Activated CD4-positive, alpha-beta T cell treated with anti-CD3 and anti-CD28 coated beads for 36 hours (primary cell): ENCODE data around the gene CHST4. TPM values are rescaled to one million over a fixed set of nuclear protein-coding genes. Genes with fewer than 3 reads are reported as not detected.

Source experiments
- ATAC-seq: fragments of 200-7000 bp; cut with Tn5 transposase; one replicate; pipeline ENCODE4 v1.10.0; 2021; ENCODE audit warnings: mild to moderate bottlenecking, moderate library complexity
- CTCF ChIA-PET: fragments of 350-600 bp; sonication (Branson Sonifier 250); formaldehyde crosslinking; loops from one replicate; lab custom pipeline; 2021; ENCODE audit warnings: antibody characterized with exemption; lab: Charles Lee
- POLR2A ChIA-PET: fragments of 350-600 bp; sonication (Branson Sonifier 250); formaldehyde crosslinking; loops from one replicate; lab custom pipeline; 2021; ENCODE audit warnings: antibody characterized with exemption, inconsistent platforms; lab: Charles Lee
- DNase-seq: peaks from one replicate; pipeline ENCODE4 v3.0.0-alpha.2; 2020
- H3K27ac Mint-ChIP-seq: one replicate; pipeline ENCODE4 v1.8.0; 2021; ENCODE audit warnings: mixed read lengths
- H3K27me3 Mint-ChIP-seq: one replicate; pipeline ENCODE4 v1.8.0; 2021; ENCODE audit warnings: mixed read lengths
- H3K36me3 Mint-ChIP-seq: one replicate; pipeline ENCODE4 v1.8.0; 2021; ENCODE audit warnings: low read depth, mixed read lengths
- H3K4me1 Mint-ChIP-seq: one replicate; pipeline ENCODE4 v1.8.0; 2021; ENCODE audit warnings: mixed read lengths
- H3K4me3 Mint-ChIP-seq: one replicate; pipeline ENCODE4 v1.8.0; 2021; ENCODE audit warnings: mild to moderate bottlenecking, moderate library complexity, mixed read lengths
- H3K9me3 Mint-ChIP-seq: one replicate; pipeline ENCODE4 v1.8.0; 2021; ENCODE audit warnings: low read depth, mixed read lengths
- intact Hi-C, 2 experiments: fragments of 100-400 bp; cut with DNase I in 1 of 2; cut with micrococcal nuclease in 1 of 2; formaldehyde crosslinking; loops; one replicate each; pipeline versions ENCODE4 v1.14.2 to v1.15.1; 2022 to 2024; cut with DNase I, micrococcal nuclease
- total RNA-seq, 2 experiments: library from RNA; stranded (reverse); gene quantifications; one replicate each; pipeline ENCODE4 v1.2.3, GENCODE V29; 2021

CHST4 gene
- total RNA-seq, 2 experiments from 2014 or later, result not detected

DNA sequence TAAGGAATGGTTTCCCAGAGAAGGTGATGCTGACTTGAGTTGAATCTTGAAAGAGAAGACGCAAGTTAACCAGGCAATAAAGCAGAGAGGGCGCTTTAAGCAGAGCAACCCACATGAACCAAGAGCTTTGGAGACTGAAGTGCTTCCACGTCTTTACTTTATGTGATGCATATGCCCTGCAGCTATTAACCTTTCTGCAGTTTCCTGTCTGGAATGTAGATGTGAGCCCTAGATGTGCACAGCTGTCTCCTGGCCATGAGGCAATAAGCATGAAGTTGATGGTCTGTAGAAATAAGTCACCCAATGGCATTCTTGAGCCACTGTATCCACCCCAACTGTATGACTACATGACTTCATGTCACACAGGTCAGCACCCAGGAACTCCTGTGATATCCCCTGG, 5.7 kb upstream of the CHST4 start:
- Mint-ChIP-seq H3K27ac (no peak overlapping the region), H3K9me3 (no peaks in the 10 kb centered on the region), H3K4me3 (no peak overlapping the region), H3K4me1 (no peaks in the 10 kb centered on the region), H3K27me3 (peaks cover 12% of the 10 kb centered on the region), H3K36me3 (no peaks in the 10 kb centered on the region)
- DNase-seq (no peak), ATAC-seq (no peak)
- intact Hi-C loops, result no loop called here
- CTCF ChIA-PET, result interaction anchor here (0.6 to 1.4 kb wide), 3 partner anchors 18 to 244 kb away, joined by 3 to 4 read pairs (median 4); no protein-coding TSS in a partner anchor
- POLR2A ChIA-PET, result no interaction called here

DNA sequence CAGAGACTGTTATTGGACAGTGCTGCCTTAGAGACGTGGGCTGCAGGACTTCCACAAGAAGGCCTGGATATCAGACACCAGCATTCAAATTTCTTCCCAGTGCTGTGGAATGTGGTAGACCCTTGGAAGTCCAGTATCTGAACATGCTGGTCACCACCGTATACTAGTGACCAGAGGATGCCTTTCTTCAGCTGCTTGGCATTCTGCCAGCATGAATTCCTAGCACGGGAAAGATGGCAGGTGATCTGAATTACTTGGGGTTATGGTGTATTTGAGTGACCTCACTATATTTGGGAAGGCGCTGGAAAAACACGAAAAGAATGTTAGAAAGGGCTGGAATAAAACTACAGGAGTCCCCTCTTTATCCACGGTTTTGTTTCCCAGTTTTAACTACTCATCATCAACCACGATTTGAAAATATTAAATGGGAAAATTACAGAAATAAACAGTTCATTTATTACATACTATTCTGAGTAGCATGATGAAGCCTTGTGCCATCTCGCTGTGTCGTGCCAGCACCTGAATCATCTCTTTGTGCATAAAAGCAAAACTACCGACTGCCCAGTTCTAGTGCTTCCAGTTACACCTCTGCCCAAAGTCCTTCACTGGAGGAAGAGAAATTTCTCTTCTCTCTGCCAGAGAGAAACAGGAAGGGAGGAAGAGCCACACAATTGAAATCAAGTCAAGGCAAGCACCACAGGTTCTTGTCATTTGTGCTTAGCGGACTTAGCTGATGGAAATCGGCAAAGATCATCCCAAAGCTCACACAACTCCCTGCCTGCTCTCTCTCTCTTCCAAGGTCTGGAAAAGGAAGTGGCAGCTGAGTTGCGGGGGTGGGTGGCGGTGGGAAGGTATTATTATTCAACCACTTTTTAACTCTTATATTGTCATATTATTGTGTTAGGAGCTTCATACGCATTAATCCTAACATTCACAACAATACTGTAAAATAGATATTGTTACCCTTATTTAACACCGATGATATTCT, 1.4 kb upstream of the CHST4 start:
- H3K4me3 Mint-ChIP-seq, result no peak overlapping the region
- H3K36me3 Mint-ChIP-seq, result no peaks in the 10 kb centered on the region
- POLR2A ChIA-PET, result no interaction called here
- H3K27ac Mint-ChIP-seq, result no peak overlapping the region
- DNase-seq, result no peak
- H3K27me3 Mint-ChIP-seq, result peaks cover 25% of the 10 kb centered on the region
- no peak for ATAC-seq
- CTCF ChIA-PET, result interaction anchor here (1.0 kb wide), 1 partner anchor 102 kb away, joined by 3 read pairs; no protein-coding TSS in a partner anchor
- peaks cover 5% of the 10 kb centered on the region for H3K4me1 Mint-ChIP-seq
- H3K9me3 Mint-ChIP-seq, result no peaks in the 10 kb centered on the region
- intact Hi-C loops, result no loop called here

GRCh38 chr16:71528257-71528656, 2.0 kb downstream of the CHST4 start:
- intact Hi-C loops, result no loop called here
- Mint-ChIP-seq H3K4me1 (peaks cover 5% of the 10 kb centered on the region), H3K4me3 (no peak overlapping the region), H3K27ac (no peak overlapping the region), H3K9me3 (no peaks in the 10 kb centered on the region), H3K27me3 (peaks cover 20% of the 10 kb centered on the region), H3K36me3 (no peaks in the 10 kb centered on the region)
- DNase-seq (no peak), ATAC-seq (no peak)
- POLR2A ChIA-PET, result no interaction called here
- CTCF ChIA-PET, result interaction anchor here (0.8 kb wide), 1 partner anchor 14 kb away, joined by 3 read pairs; no protein-coding TSS in a partner anchor

DNA sequence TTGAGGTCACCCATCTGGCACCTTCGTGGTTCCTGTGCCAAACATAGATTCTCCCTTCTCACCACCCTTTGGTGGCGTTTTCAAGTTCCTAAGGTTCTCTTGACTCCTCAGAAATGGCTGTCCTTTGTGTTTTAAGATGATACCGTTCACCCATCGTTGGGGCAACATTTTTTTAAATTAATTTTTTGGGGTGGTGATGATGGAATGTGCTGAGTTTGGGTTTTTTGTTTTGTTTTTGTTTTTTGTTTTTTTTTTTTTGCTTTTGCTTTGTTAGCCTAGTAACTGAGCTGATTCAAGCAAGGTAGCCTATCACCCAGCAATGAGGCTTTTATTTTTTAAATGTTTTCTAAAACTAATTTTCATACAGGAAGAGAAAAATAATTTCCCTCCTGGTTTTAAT, 2.6 kb downstream of the CHST4 start:
- Mint-ChIP-seq H3K4me3 (no peak overlapping the region), H3K9me3 (no peaks in the 10 kb centered on the region), H3K27ac (no peak overlapping the region), H3K4me1 (peaks cover 5% of the 10 kb centered on the region), H3K36me3 (no peaks in the 10 kb centered on the region), H3K27me3 (peaks cover 20% of the 10 kb centered on the region)
- ATAC-seq, result no peak
- intact Hi-C loops, result no loop called here
- DNase-seq, result no peak
- ChIA-PET POLR2A (no interaction called here), CTCF (interaction anchor here (0.6 to 0.8 kb wide), 3 partner anchors 12 to 93 kb away, joined by 3 read pairs; no protein-coding TSS in a partner anchor)

- Mint-ChIP-seq H3K9me3 (no peaks in the 10 kb centered on the region), H3K36me3 (no peaks in the 10 kb centered on the region), H3K27ac (no peak overlapping the region), H3K27me3 (peaks cover 6% of the 10 kb centered on the region), H3K4me3 (no peak overlapping the region), H3K4me1 (no peaks in the 10 kb centered on the region)
- intact Hi-C loops, result no loop called here
- DNase-seq (no peak), ATAC-seq (no peak)
- POLR2A ChIA-PET, result no interaction called here
- CTCF ChIA-PET, result interaction anchor here (1.4 kb wide), 1 partner anchor 33 kb away, joined by 5 read pairs; no protein-coding TSS in a partner anchor
These were observed 6.1 kb downstream of the CHST4 start for GRCh38 chr16:71532366-71532765.

GRCh38 chr16:71536752-71537499, 10.7 kb downstream of the CHST4 start:
- Mint-ChIP-seq H3K4me1 (no peaks in the 10 kb centered on the region), H3K27me3 (peaks cover 2% of the 10 kb centered on the region), H3K27ac (no peak overlapping the region), H3K4me3 (no peak overlapping the region), H3K9me3 (no peaks in the 10 kb centered on the region), H3K36me3 (no peaks in the 10 kb centered on the region)
- intact Hi-C loops, result loop anchor here (5.0 kb wide), 2 partner anchors 75 to 125 kb away; partner anchors contain the start of gene ZNF23 (in 1 of the 2)
- ChIA-PET POLR2A (no interaction called here), CTCF (interaction anchor here (0.7 kb wide), 1 partner anchor 97 kb away, joined by 3 read pairs; no protein-coding TSS in a partner anchor)
- DNase-seq, result no peak
- ATAC-seq, result no peak

GRCh38 chr16:71537643-71538042, 11.4 kb downstream of the CHST4 start:
- H3K36me3 Mint-ChIP-seq, result no peaks in the 10 kb centered on the region
- peaks cover 2% of the 10 kb centered on the region for H3K4me1 Mint-ChIP-seq
- peaks cover 6% of the 10 kb centered on the region for H3K27me3 Mint-ChIP-seq
- H3K4me3 Mint-ChIP-seq, result no peak overlapping the region
- no peak overlapping the region for H3K27ac Mint-ChIP-seq
- no peaks in the 10 kb centered on the region for H3K9me3 Mint-ChIP-seq
- ChIA-PET POLR2A (no interaction called here), CTCF (interaction anchor here (0.9 to 6.1 kb wide), 7 partner anchors 10 to 119 kb away, joined by 3 to 35 read pairs (median 4); no protein-coding TSS in a partner anchor)
- DNase-seq, result peak; percentile 71
- ATAC-seq, result peak; percentile 58
- intact Hi-C loops, result loop anchor here (5.0 kb wide), 2 partner anchors 75 to 125 kb away; partner anchors contain the start of gene ZNF23 (in 1 of the 2)

- Mint-ChIP-seq H3K9me3 (no peaks in the 10 kb centered on the region), H3K4me3 (no peak overlapping the region), H3K27me3 (peaks cover 8% of the 10 kb centered on the region), H3K36me3 (no peaks in the 10 kb centered on the region), H3K4me1 (peaks cover 2% of the 10 kb centered on the region), H3K27ac (no peak overlapping the region)
- POLR2A ChIA-PET, result interaction anchor here (0.6 kb wide), 1 partner anchor 23 kb away, joined by 4 read pairs; no protein-coding TSS in a partner anchor
- intact Hi-C loops, result loop anchor here in 1 of 2 experiments (1.0 to 2.0 kb wide), 2 partner anchors 69 to 130 kb away; no protein-coding TSS in a partner anchor
- ATAC-seq, result peak; percentile 98
- CTCF ChIA-PET, result interaction anchor here (0.5 to 6.1 kb wide), 7 partner anchors 14 to 1301 kb away, joined by 3 to 35 read pairs (median 3); no protein-coding TSS in a partner anchor
- DNase-seq, result peak; percentile 86
These were observed 16.2 kb downstream of the CHST4 start for GRCh38 chr16:71542377-71542776.

DNA sequence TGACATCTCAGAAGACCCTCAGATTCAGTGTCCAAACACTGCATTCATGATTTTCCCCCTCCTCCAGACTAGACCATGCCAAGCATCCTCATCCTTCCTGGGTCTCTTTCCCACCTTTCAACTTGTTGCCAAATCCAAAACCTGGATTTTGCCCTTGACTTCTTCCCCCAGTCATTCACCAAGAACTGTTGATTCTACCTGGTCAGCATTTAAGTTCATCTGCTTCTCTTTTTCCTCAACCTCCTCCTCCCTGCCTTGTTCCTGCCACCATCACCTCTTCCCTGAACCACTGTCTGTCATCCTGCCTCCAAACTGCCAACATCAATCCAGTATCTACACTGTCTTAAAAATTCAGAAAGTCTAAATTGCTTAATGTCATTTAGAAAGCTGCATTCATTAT, 20.9 kb downstream of the CHST4 start:
- peaks cover 2% of the 10 kb centered on the region for H3K4me1 Mint-ChIP-seq
- DNase-seq (no peak), ATAC-seq (no peak)
- ChIA-PET POLR2A (no interaction called here), CTCF (interaction anchor here (1.9 kb wide), 1 partner anchor 64 kb away, joined by 5 read pairs; no protein-coding TSS in a partner anchor)
- no peak overlapping the region for H3K27ac Mint-ChIP-seq
- H3K9me3 Mint-ChIP-seq, result no peaks in the 10 kb centered on the region
- H3K36me3 Mint-ChIP-seq, result no peaks in the 10 kb centered on the region
- intact Hi-C loops, result no loop called here
- H3K27me3 Mint-ChIP-seq, result peaks cover 9% of the 10 kb centered on the region
- H3K4me3 Mint-ChIP-seq, result no peak overlapping the region

- CTCF ChIA-PET, result interaction anchor here (0.6 to 1.1 kb wide), 3 partner anchors 9 to 141 kb away, joined by 3 to 4 read pairs (median 4); no protein-coding TSS in a partner anchor
- H3K27ac Mint-ChIP-seq, result no peak overlapping the region
- no peaks in the 10 kb centered on the region for H3K36me3 Mint-ChIP-seq
- DNase-seq, result no peak
- intact Hi-C loops, result no loop called here
- no peaks in the 10 kb centered on the region for H3K9me3 Mint-ChIP-seq
- H3K4me1 Mint-ChIP-seq, result no peaks in the 10 kb centered on the region
- H3K4me3 Mint-ChIP-seq, result no peak overlapping the region
- POLR2A ChIA-PET, result interaction anchor here (0.6 kb wide), 1 partner anchor 787 kb away, joined by 3 read pairs; no protein-coding TSS in a partner anchor
- H3K27me3 Mint-ChIP-seq, result peaks cover 4% of the 10 kb centered on the region
- no peak for ATAC-seq
These were observed 26.7 kb downstream of the CHST4 start for GRCh38 chr16:71552698-71553503.
